Measurements from ENCODE around the gene RFTN1. TPM values are rescaled to one million over a fixed set of nuclear protein-coding genes. Genes with fewer than 3 reads are reported as not detected.

Gene RFTN1
- total and polyA plus RNA-seq, 2 donors (not counting 3 experiments of a cell fraction or from before 2014, with no cell fraction given) = 40.3 to 43.3 TPM

DNA sequence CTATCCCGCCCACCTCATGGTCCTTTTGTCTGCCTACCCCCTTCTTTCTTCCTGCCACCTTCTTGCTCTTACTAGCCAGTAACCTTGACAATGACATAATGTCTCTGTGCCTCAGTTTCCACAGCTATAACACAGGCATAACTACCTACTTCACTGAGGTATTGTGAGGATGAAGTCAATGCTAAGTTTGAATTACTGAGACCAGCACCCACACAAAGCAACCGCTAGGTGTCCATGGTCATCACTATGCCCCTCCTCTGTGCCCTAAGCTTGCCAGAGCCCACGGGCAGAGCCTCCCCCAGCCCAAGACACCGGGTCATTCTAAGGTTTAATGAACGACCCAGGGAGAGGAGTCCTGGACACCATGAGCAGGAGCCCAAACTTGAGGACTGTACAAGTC lies 146.9 kb downstream of the RFTN1 start:
- Histone ChIP-seq H3K9me3 (replicated peaks; ENCODE audit: control insufficient read depth, insufficient read depth, low read length) (no peaks in the 10 kb centered on the region), H2AFZ (ENCODE audit: low read depth, low read length) (no peak overlapping the region), H3K9me1 (replicated peaks; ENCODE audit: control insufficient read depth, extremely low read depth, insufficient read depth, low read length) (no peaks in the 10 kb centered on the region), H3K79me2 (ENCODE audit: control insufficient read depth, insufficient read depth, low read length) (no peaks in the 10 kb centered on the region), H3K27ac (ENCODE audit: insufficient read depth, low read depth, low read length) (no peak overlapping the region), H4K20me1 (replicated peaks; ENCODE audit: control insufficient read depth, extremely low read depth, insufficient read depth, low read length) (no peaks in the 10 kb centered on the region), H3K27me3 (ENCODE audit: control insufficient read depth in 2 of 2, insufficient read depth in 2 of 2, low read length in 2 of 2) (no peaks in the 10 kb centered on the region), H3K36me3 (ENCODE audit: control insufficient read depth in 2 of 2, extremely low read depth in 1 of 2, insufficient read depth in 2 of 2, low read length in 2 of 2) (peaks cover 2 to 8% of the 10 kb centered on the region in 2 experiments), H3K9ac (replicated peaks; ENCODE audit: extremely low read depth, insufficient read depth, low read length) (no peak overlapping the region), H3K4me3 (replicated peaks in 1 of 3; ENCODE audit: insufficient read depth in 1 of 3, low read depth in 1 of 3, low read length in 3 of 3) (no peak overlapping the region), H3K4me2 (ENCODE audit: insufficient read depth, low read length) (no peak overlapping the region), H3K4me1 (ENCODE audit: control insufficient read depth, extremely low read depth, insufficient read depth, low read length) (no peaks in the 10 kb centered on the region)
- BruUV-seq (replicated peaks) = no TSS peak
- POLR2A ChIA-PET = no interaction called here
- CTCF ChIA-PET = interaction anchor here (1.2 kb wide), 1 partner anchor 11 kb away, joined by 3 read pairs; no protein-coding TSS in a partner anchor
- TF ChIP-seq GATA2 (IDR thresholded peaks at IDR 0.05; ENCODE audit: insufficient read depth, insufficient read length, low read depth, low read length) (no peak), POLR2A (IDR thresholded peaks at IDR 0.05; ENCODE audit: low read depth, low read length) (no peak), CTCF (IDR thresholded peaks at IDR 0.05; ENCODE audit: extremely low read depth in 1 of 2, insufficient read depth in 1 of 2, low read depth in 1 of 2, low read length in 2 of 2) (no peak), POLR2AphosphoS5 (IDR thresholded peaks at IDR 0.05; ENCODE audit: insufficient read depth, low read depth, low read length) (no peak)
- TF ChIP-seq, protein P1, sequence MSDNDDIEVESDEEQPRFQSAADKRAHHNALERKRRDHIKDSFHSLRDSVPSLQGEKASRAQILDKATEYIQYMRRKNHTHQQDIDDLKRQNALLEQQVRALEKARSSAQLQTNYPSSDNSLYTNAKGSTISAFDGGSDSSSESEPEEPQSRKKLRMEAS (IDR thresholded peaks at IDR 0.05; ENCODE audit: insufficient read depth, insufficient read length) = no peak
- DNase-seq (ENCODE audit: low read depth, low spot score) (no peak), FAIRE-seq (no peak)
- intact Hi-C loops (cut with micrococcal nuclease) = no loop called here
- dilution Hi-C loops (cut with MboI; ENCODE audit: extremely low pct_ligation_motif_present, low sequenced_read_pairs) = no loop called here
